GM18520 (cell line): Measurements from ENCODE around the gene MACROD1.

ENCODE experiments used
- ATAC-seq: cut with Tn5 transposase; IDR thresholded peaks from one replicate; pipeline ENCODE4 v1.9.1; 2021; ENCODE audit not compliant: unreplicated experiment

The MACROD1 gene

GRCh38 chr11:64165842-64166635 lies at the start of gene MACROD1:
TSS of gene MACROD1 (minus strand) at chr11:64166113. CDS start at chr11:64165994, 119 bp downstream.
- no peak for ATAC-seq

GRCh38 chr11:64211181-64211872 lies 45.4 kb upstream of the MACROD1 start:
- ATAC-seq, result no peak

- no peak for ATAC-seq
Measured at GRCh38 chr11:64210301-64211020, 44.5 kb upstream of the MACROD1 start.

- no peak for ATAC-seq
Measured at GRCh38 chr11:64209563-64209843, 43.6 kb upstream of the MACROD1 start.

GRCh38 chr11:64208796-64209562 lies 43.1 kb upstream of the MACROD1 start:
- no peak for ATAC-seq

GRCh38 chr11:64208086-64208795 lies 42.3 kb upstream of the MACROD1 start:
- ATAC-seq, result no peak

- peak; percentile 47 for ATAC-seq
Measured at GRCh38 chr11:64207256-64208085, 41.6 kb upstream of the MACROD1 start.

GRCh38 chr11:64206457-64207255 lies 40.7 kb upstream of the MACROD1 start, which contains the start of gene FERMT3:
TSS of gene FERMT3 (plus strand) at chr11:64206721. CDS start at chr11:64207365, 644 bp downstream.
- ATAC-seq, result no peak

- ATAC-seq, result no peak
Measured at GRCh38 chr11:64204464-64204989, 38.6 kb upstream of the MACROD1 start.

- ATAC-seq, result no peak
Measured at GRCh38 chr11:64204080-64204440, 38.1 kb upstream of the MACROD1 start.

GRCh38 chr11:64203421-64204079 lies 37.6 kb upstream of the MACROD1 start:
- no peak for ATAC-seq

- ATAC-seq, result no peak
Measured at GRCh38 chr11:64202992-64203391, 37.1 kb upstream of the MACROD1 start.

- no peak for ATAC-seq
Measured at GRCh38 chr11:64201543-64201942, 35.6 kb upstream of the MACROD1 start.

- ATAC-seq, result no peak
Measured at GRCh38 chr11:64198511-64198910, 32.6 kb upstream of the MACROD1 start.

- no peak for ATAC-seq
Measured at GRCh38 chr11:64196626-64197025, 30.7 kb upstream of the MACROD1 start.

GRCh38 chr11:64192434-64192833 lies 26.5 kb upstream of the MACROD1 start:
- ATAC-seq, result no peak

GRCh38 chr11:64186492-64187165 lies 20.7 kb upstream of the MACROD1 start:
- ATAC-seq, result no peak
